Measurements from ENCODE around the gene TMBIM6.

TMBIM6 gene

DNA sequence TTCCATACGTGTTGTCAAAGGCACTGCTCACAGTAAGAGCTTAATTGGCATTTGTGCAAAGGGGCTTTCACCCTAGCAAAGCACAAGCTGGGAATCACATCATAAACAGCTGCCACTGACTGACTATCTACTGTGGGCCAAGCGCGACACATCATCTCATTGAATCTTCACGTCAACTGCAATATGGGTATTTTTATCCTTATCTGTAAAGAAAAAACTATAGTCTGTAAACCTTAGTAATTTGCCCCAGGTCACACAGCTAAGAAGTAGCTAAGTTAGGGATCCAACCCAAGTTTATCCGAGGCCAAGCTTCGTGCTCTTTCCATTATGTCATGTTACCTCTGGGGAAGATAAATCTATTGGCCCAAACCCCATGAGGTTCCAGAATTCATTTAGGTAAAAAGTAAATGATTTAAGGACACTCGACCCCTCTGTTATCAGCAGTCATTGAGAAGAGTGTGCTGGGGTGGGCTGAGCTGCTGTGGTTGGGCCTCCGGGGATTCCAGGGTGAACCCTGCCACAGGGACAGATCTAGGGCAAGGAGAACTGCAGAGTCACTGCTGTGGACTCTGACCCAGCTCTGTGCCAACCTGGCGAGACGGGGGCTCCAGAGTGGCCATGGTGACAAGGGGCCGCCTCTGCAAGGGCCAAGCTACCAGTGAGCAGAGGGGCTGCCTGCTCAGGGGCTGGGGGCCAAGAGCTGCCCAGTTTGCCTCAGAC lies 59.2 kb downstream of the TMBIM6 start:
- H3K9me3 ChIP-seq (ENCODE audit: insufficient read depth, low read length): no peaks in the 10 kb centered on the region
- H3K9me2 ChIP-seq (replicated peaks; ENCODE audit: insufficient read depth, low read length): no peaks in the 10 kb centered on the region
- no peak overlapping the region for H3K4me3 ChIP-seq (ENCODE audit: insufficient read depth, low read length, poor library complexity, severe bottlenecking)
- H3K27ac ChIP-seq (ENCODE audit: low read depth, low read length): no peak overlapping the region
- H3K27me3 ChIP-seq (ENCODE audit: low read length): no peaks in the 10 kb centered on the region
- no peaks in the 10 kb centered on the region for H3F3A ChIP-seq (ENCODE audit: insufficient read depth)
- H2AFZ ChIP-seq (ENCODE audit: low read depth, low read length, severe bottlenecking): no peak overlapping the region
- H3K36me3 ChIP-seq (ENCODE audit: low read length): no peaks in the 10 kb centered on the region
- H3K9ac ChIP-seq (ENCODE audit: low read length): no peak overlapping the region
- no peak overlapping the region for H3K4me2 ChIP-seq (ENCODE audit: low read depth, low read length, poor library complexity, severe bottlenecking)
- H3K79me2 ChIP-seq (ENCODE audit: insufficient read depth, low read length): no peaks in the 10 kb centered on the region
- TF ChIP-seq EZH2phosphoT487 (conservative IDR thresholded peaks at IDR 0.05; ENCODE audit: low read length): no peak
- TF ChIP-seq, protein P1, sequence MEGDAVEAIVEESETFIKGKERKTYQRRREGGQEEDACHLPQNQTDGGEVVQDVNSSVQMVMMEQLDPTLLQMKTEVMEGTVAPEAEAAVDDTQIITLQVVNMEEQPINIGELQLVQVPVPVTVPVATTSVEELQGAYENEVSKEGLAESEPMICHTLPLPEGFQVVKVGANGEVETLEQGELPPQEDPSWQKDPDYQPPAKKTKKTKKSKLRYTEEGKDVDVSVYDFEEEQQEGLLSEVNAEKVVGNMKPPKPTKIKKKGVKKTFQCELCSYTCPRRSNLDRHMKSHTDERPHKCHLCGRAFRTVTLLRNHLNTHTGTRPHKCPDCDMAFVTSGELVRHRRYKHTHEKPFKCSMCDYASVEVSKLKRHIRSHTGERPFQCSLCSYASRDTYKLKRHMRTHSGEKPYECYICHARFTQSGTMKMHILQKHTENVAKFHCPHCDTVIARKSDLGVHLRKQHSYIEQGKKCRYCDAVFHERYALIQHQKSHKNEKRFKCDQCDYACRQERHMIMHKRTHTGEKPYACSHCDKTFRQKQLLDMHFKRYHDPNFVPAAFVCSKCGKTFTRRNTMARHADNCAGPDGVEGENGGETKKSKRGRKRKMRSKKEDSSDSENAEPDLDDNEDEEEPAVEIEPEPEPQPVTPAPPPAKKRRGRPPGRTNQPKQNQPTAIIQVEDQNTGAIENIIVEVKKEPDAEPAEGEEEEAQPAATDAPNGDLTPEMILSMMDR (IDR thresholded peaks at IDR 0.05; ENCODE audit: insufficient read depth, low read length, poor library complexity, severe bottlenecking): no peak
- H4K20me1 ChIP-seq (ENCODE audit: low read depth, low read length): no peaks in the 10 kb centered on the region

DNA sequence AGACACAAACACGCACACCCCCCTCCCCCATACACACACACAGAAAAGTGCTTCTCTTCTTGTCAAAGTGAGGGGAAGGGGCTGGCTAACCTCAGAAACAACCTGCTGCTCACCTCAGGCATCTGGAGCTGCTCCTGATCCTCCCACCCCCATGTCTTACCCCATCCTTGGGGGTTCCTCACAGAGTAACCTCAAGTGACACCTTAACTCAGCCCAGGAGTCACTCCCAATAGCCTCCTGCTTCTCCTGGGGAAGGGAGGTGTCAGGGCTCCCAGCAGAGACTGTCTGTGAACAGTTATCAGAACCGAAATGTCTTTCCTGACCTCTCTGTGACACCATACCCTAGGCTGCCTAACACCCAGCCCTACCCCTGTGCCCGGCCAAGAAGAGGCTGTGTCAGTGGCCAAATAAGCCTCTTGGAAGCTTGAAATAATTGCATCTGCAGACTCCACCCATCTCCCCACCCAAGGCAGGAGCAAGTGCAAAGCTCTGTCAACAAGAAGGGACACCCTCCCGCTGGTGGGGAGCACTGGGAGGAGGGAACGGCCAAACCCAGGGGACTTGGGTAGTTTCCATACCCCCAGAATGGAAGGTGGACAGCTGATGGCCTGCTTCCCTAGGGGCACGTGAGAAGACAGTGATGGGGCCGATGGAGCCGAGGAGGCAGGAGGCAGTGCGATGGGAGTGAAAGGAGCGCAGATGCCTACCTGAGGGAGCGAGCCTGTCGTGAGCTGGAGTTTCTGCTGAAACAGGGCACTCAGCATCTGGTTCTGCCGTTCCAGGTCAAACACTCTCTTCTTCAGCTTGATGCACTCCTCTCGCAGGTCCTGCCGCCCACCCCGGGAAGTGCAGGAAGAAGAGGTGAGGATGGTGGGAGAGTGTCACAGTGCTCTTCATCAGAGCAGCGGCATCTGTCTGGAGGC lies 60.0 kb downstream of the TMBIM6 start:
- H3K9me3 ChIP-seq (ENCODE audit: insufficient read depth, low read length): no peaks in the 10 kb centered on the region
- no peak overlapping the region for H3K4me2 ChIP-seq (ENCODE audit: low read depth, low read length, poor library complexity, severe bottlenecking)
- no peaks in the 10 kb centered on the region for H3K9me2 ChIP-seq (replicated peaks; ENCODE audit: insufficient read depth, low read length)
- TF ChIP-seq, protein P1 (IDR thresholded peaks at IDR 0.05; ENCODE audit: insufficient read depth, low read length, poor library complexity, severe bottlenecking): no peak
- no peak for TF ChIP-seq EZH2phosphoT487 (conservative IDR thresholded peaks at IDR 0.05; ENCODE audit: low read length)
- no peaks in the 10 kb centered on the region for H4K20me1 ChIP-seq (ENCODE audit: low read depth, low read length)
- H3K27ac ChIP-seq (ENCODE audit: low read depth, low read length): no peak overlapping the region
- H3K79me2 ChIP-seq (ENCODE audit: insufficient read depth, low read length): no peaks in the 10 kb centered on the region
- no peaks in the 10 kb centered on the region for H3K27me3 ChIP-seq (ENCODE audit: low read length)
- H3K9ac ChIP-seq (ENCODE audit: low read length): no peak overlapping the region
- H3K36me3 ChIP-seq (ENCODE audit: low read length): no peaks in the 10 kb centered on the region
- no peak overlapping the region for H2AFZ ChIP-seq (ENCODE audit: low read depth, low read length, severe bottlenecking)
- H3K4me3 ChIP-seq (ENCODE audit: insufficient read depth, low read length, poor library complexity, severe bottlenecking): no peak overlapping the region
- H3F3A ChIP-seq (ENCODE audit: insufficient read depth): no peaks in the 10 kb centered on the region

DNA sequence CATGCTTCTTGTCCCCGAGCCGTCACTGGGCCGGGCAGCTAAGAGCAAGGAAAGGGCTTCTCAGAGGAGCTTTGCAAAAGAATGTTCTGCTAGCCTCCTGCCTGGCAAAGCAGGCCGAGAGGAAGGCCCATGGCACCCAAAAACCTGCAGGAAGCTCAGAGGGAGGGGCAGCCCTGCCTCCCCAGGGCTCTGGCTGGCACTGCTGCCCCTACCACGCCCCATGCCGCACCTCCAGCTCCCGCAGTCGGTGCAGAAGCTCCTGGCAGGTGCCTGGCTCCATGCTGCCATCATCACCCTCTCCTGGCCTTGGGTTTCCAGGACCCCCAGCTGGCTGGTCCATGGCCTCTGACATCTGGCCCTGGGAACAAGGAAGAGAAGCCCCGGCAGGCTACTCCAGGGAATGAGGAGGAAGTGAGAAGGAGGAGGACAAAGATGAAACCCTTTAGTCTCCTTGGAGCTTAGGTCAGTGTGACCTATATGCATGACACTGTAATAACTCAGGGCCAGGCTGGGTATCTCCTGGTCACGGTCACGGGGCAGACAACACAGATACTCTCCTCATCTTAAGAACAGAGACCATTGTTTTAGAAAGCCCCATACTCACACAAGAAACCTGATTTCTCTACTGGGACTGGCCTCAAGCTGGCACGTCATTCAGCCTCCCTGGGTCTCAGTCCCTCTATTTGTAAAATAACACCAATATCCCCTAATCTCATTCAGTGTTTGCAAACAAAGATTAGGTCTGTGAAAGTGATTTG lies 62.5 kb downstream of the TMBIM6 start:
- H3K4me3 ChIP-seq (ENCODE audit: insufficient read depth, low read length, poor library complexity, severe bottlenecking): no peak overlapping the region
- no peak overlapping the region for H3K9ac ChIP-seq (ENCODE audit: low read length)
- H3F3A ChIP-seq (ENCODE audit: insufficient read depth): no peaks in the 10 kb centered on the region
- no peaks in the 10 kb centered on the region for H3K27me3 ChIP-seq (ENCODE audit: low read length)
- H3K9me3 ChIP-seq (ENCODE audit: insufficient read depth, low read length): no peaks in the 10 kb centered on the region
- H3K79me2 ChIP-seq (ENCODE audit: insufficient read depth, low read length): no peaks in the 10 kb centered on the region
- H3K27ac ChIP-seq (ENCODE audit: low read depth, low read length): no peak overlapping the region
- H3K9me2 ChIP-seq (replicated peaks; ENCODE audit: insufficient read depth, low read length): no peaks in the 10 kb centered on the region
- TF ChIP-seq, protein P1 (IDR thresholded peaks at IDR 0.05; ENCODE audit: insufficient read depth, low read length, poor library complexity, severe bottlenecking): no peak
- TF ChIP-seq EZH2phosphoT487 (conservative IDR thresholded peaks at IDR 0.05; ENCODE audit: low read length): no peak
- H3K4me2 ChIP-seq (ENCODE audit: low read depth, low read length, poor library complexity, severe bottlenecking): no peak overlapping the region
- no peaks in the 10 kb centered on the region for H3K36me3 ChIP-seq (ENCODE audit: low read length)
- H4K20me1 ChIP-seq (ENCODE audit: low read depth, low read length): no peaks in the 10 kb centered on the region
- no peak overlapping the region for H2AFZ ChIP-seq (ENCODE audit: low read depth, low read length, severe bottlenecking)
